ENCODE measurements around the gene ADAMTS16.

The ADAMTS16 gene

GRCh38 chr5:5335700-5336264 lies 195.7 kb downstream of the ADAMTS16 start:
- Histone ChIP-seq H3K4me1 (ENCODE audit: insufficient read depth, low read length, severe bottlenecking) (no peaks in the 10 kb centered on the region), H3K27me3 (ENCODE audit: insufficient read depth, low read length) (no peaks in the 10 kb centered on the region), H4K20me1 (ENCODE audit: insufficient read depth, low read length) (no peaks in the 10 kb centered on the region), H3K4me3 (ENCODE audit: low read depth, low read length, poor library complexity, severe bottlenecking) (no peak overlapping the region), H3K36me3 (ENCODE audit: insufficient read depth, low read length) (no peaks in the 10 kb centered on the region), H3K9me3 (ENCODE audit: low read length) (no peaks in the 10 kb centered on the region), H3K79me2 (ENCODE audit: insufficient read depth, low read length) (no peaks in the 10 kb centered on the region), H3K9ac (ENCODE audit: low read length) (no peak overlapping the region), H3K9me2 (ENCODE audit: low read depth, low read length) (no peaks in the 10 kb centered on the region), H3K4me2 (ENCODE audit: low read length) (no peak overlapping the region), H3F3A (ENCODE audit: insufficient read depth, low read length) (no peaks in the 10 kb centered on the region), H2AFZ (ENCODE audit: low read length) (no peak overlapping the region), H3K27ac (ENCODE audit: low read depth, low read length, poor library complexity, severe bottlenecking) (no peak overlapping the region)
- TF ChIP-seq EZH2 (IDR thresholded peaks at IDR 0.05; ENCODE audit: borderline replicate concordance, low read length) = no peak
- TF ChIP-seq CTCF (IDR thresholded peaks at IDR 0.05; ENCODE audit: low read length) = no peak

- no peaks in the 10 kb centered on the region for H3K4me1 ChIP-seq (ENCODE audit: insufficient read depth, low read length, severe bottlenecking)
- H3K79me2 ChIP-seq (ENCODE audit: insufficient read depth, low read length) = no peaks in the 10 kb centered on the region
- no peak overlapping the region for H3K4me3 ChIP-seq (ENCODE audit: low read depth, low read length, poor library complexity, severe bottlenecking)
- no peaks in the 10 kb centered on the region for H4K20me1 ChIP-seq (ENCODE audit: insufficient read depth, low read length)
- H3K9me3 ChIP-seq (ENCODE audit: low read length) = no peaks in the 10 kb centered on the region
- H3K9ac ChIP-seq (ENCODE audit: low read length) = no peak overlapping the region
- no peak overlapping the region for H2AFZ ChIP-seq (ENCODE audit: low read length)
- no peaks in the 10 kb centered on the region; the same call in 1 of the 2 replicates for H3K27me3 ChIP-seq (ENCODE audit: insufficient read depth, low read length)
- no peak overlapping the region for H3K27ac ChIP-seq (ENCODE audit: low read depth, low read length, poor library complexity, severe bottlenecking)
- H3K9me2 ChIP-seq (ENCODE audit: low read depth, low read length) = no peaks in the 10 kb centered on the region
- no peak for TF ChIP-seq EZH2 (IDR thresholded peaks at IDR 0.05; ENCODE audit: borderline replicate concordance, low read length)
- TF ChIP-seq CTCF (IDR thresholded peaks at IDR 0.05; ENCODE audit: low read length) = no peak
- no peaks in the 10 kb centered on the region for H3F3A ChIP-seq (ENCODE audit: insufficient read depth, low read length)
- no peaks in the 10 kb centered on the region for H3K36me3 ChIP-seq (ENCODE audit: insufficient read depth, low read length)
- H3K4me2 ChIP-seq (ENCODE audit: low read length) = no peak overlapping the region
These were observed 199.1 kb downstream of the ADAMTS16 start for GRCh38 chr5:5339257-5339656.

GRCh38 chr5:5340206-5340729 lies 200.1 kb downstream of the ADAMTS16 start:
- Histone ChIP-seq H3K36me3 (ENCODE audit: insufficient read depth, low read length) (no peaks in the 10 kb centered on the region), H3K4me3 (ENCODE audit: low read depth, low read length, poor library complexity, severe bottlenecking) (no peak overlapping the region), H2AFZ (ENCODE audit: low read length) (no peak overlapping the region), H3K27me3 (ENCODE audit: insufficient read depth, low read length) (no peaks in the 10 kb centered on the region; the same call in 1 of the 2 replicates), H3K27ac (ENCODE audit: low read depth, low read length, poor library complexity, severe bottlenecking) (no peak overlapping the region), H3K9me2 (ENCODE audit: low read depth, low read length) (no peaks in the 10 kb centered on the region), H3K4me1 (ENCODE audit: insufficient read depth, low read length, severe bottlenecking) (no peaks in the 10 kb centered on the region), H4K20me1 (ENCODE audit: insufficient read depth, low read length) (no peaks in the 10 kb centered on the region), H3K79me2 (ENCODE audit: insufficient read depth, low read length) (no peaks in the 10 kb centered on the region), H3K9me3 (ENCODE audit: low read length) (no peaks in the 10 kb centered on the region), H3K4me2 (ENCODE audit: low read length) (no peak overlapping the region), H3F3A (ENCODE audit: insufficient read depth, low read length) (no peaks in the 10 kb centered on the region), H3K9ac (ENCODE audit: low read length) (no peak overlapping the region)
- TF ChIP-seq CTCF (IDR thresholded peaks at IDR 0.05; ENCODE audit: low read length) (no peak), EZH2 (IDR thresholded peaks at IDR 0.05; ENCODE audit: borderline replicate concordance, low read length) (no peak)
